ENCODE measurements around the gene CRIM1. TPM values are rescaled to one million over a fixed set of nuclear protein-coding genes. Genes with fewer than 3 reads are reported as not detected.
A peak's percentile ranks its signal among the peaks of the same experiment; 100 is the strongest.

The CRIM1 gene
- polyA plus RNA-seq, 2 of the 4 experiments (the other 2 are of a cell fraction), result 127 to 208 TPM

- TF ChIP-seq MAX (IDR thresholded peaks at IDR 0.05) (0 out of 2 replicates have a peak, but pooled peaks have one; percentile 24), HDAC2 (IDR thresholded peaks at IDR 0.05) (no peak), RCOR1 (IDR thresholded peaks at IDR 0.05; ENCODE audit: low read depth, low read length) (no peak), KDM1A (IDR thresholded peaks at IDR 0.05; ENCODE audit: low read depth) (no peak), CHD2 (IDR thresholded peaks at IDR 0.05; ENCODE audit: low read length, partially characterized antibody) (no peak), CHD4 (IDR thresholded peaks at IDR 0.05; ENCODE audit: borderline replicate concordance) (no peak), FOSL2 (IDR thresholded peaks at IDR 0.05) (peak; percentile 51; the same call in 1 of the 2 replicates), FOSL2 (CRISPR knock-in tag; IDR thresholded peaks at IDR 0.05) (peak; percentile 79)
These were observed 98.1 kb downstream of the CRIM1 start (continued) for GRCh38 chr2:36453652-36454051.

GRCh38 chr2:36455011-36455410 is 99.4 kb downstream of the CRIM1 start:
- H3K4me2 ChIP-seq, result peak overlapping the region; percentile 64
- 72% methylated on average over 4 of the region's 4 CpGs for WGBS (ENCODE audit: missing lambda C conversion rate)
- ATAC-seq (no peak), DNase-seq (ENCODE audit: low read depth in 1 of 2, low spot score in 1 of 2) (no peak), FAIRE-seq (no peak)
- no peaks in the 10 kb centered on the region for H3K9me3 ChIP-seq
- peak overlapping the region; percentile 80 to 87 for H3K27ac ChIP-seq
- H3K4me3 ChIP-seq, result no peak overlapping the region
- TF ChIP-seq SMC3 (IDR thresholded peaks at IDR 0.05), result no peak
- TF ChIP-seq JUN (IDR thresholded peaks at IDR 0.05), result no peak
- no peak for TF ChIP-seq TFCP2L1 (CRISPR knock-in tag; IDR thresholded peaks at IDR 0.05)
- no peak for TF ChIP-seq ZFP36 (IDR thresholded peaks at IDR 0.05; ENCODE audit: borderline replicate concordance, partially characterized antibody)
- no peak for TF ChIP-seq FOSB (CRISPR knock-in tag; IDR thresholded peaks at IDR 0.05)
- TF ChIP-seq MAX (IDR thresholded peaks at IDR 0.05), result no peak
- no peak for TF ChIP-seq EHMT2 (IDR thresholded peaks at IDR 0.05; ENCODE audit: low read depth)
- TF ChIP-seq USF2 (IDR thresholded peaks at IDR 0.05), result no peak
- TF ChIP-seq BCL3 (IDR thresholded peaks at IDR 0.05), result no peak
- TF ChIP-seq FOSL2 (IDR thresholded peaks at IDR 0.05), result no peak
- no peak for TF ChIP-seq FOSL2 (CRISPR knock-in tag; IDR thresholded peaks at IDR 0.05)
- no peak for TF ChIP-seq CTCF (IDR thresholded peaks at IDR 0.05)
- no peak for TF ChIP-seq PHF8 (IDR thresholded peaks at IDR 0.05; ENCODE audit: borderline replicate concordance, low read depth)
- no peak for TF ChIP-seq HOXB13 (CRISPR knock-in tag; IDR thresholded peaks at IDR 0.05; ENCODE audit: low read depth)
- no peak for TF ChIP-seq BHLHE40 (IDR thresholded peaks at IDR 0.05; ENCODE audit: low read depth, low read length)
- TF ChIP-seq RNF2 (IDR thresholded peaks at IDR 0.05; ENCODE audit: borderline replicate concordance, low read depth), result no peak
- no peak for TF ChIP-seq ZC3H11A (IDR thresholded peaks at IDR 0.05)
- TF ChIP-seq RAD21 (conservative IDR thresholded peaks at IDR 0.05 in 1 of 2, IDR thresholded peaks at IDR 0.05 in 1 of 2), result no peak
- CTCF ChIA-PET, result interaction anchor here (1.0 kb wide), 1 partner anchor 79 kb away, joined by 3 read pairs; no protein-coding TSS in a partner anchor
- peaks cover 100% of the 10 kb centered on the region for H3K4me1 ChIP-seq
- POLR2A ChIA-PET, result no interaction called here
